AG09309 (cell line): Measurements from ENCODE around the gene ATXN7.

ENCODE experiments used
- DNase-seq: peaks from one replicate; pipeline ENCODE4 v3.0.0-alpha.2; 2010; ENCODE audit warnings: low read depth
- H3K4me3 ChIP-seq: 2 replicates; pipeline ENCODE4 v1.5.1; 2011; ENCODE audit warnings: mild to moderate bottlenecking, low read depth, low read length, moderate library complexity; ENCODE audit not compliant: control insufficient read depth
- TF ChIP-seq, protein P1 (sequence below): IDR thresholded peaks from 2 replicates; pipeline ENCODE4 v1.5.1; 2011; ENCODE audit warnings: mild to moderate bottlenecking, low read depth, low read length, inconsistent platforms; ENCODE audit not compliant: insufficient read depth, control insufficient read depth; ENCODE audit errors: missing control alignments

ATXN7 gene

DNA sequence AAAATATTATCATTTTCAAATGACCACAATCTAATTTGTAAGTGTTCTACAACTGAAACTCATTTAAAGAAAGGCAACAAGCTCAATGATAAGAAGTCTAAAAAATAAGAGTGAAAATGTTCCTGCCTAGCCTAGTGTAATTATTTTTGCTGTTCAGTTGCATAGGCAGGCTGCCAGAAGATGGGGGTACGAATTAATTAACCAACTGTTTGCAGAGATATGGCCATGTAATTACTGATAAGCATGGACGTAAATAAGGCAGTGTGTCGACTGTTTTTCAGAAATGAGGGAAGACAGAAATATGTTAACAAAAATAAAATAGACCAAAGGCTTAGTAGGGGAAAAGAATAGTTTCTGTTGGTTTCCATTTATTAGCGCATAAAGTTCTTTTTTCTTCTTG lies 73.3 kb downstream of the ATXN7 start:
- TF ChIP-seq, protein P1, sequence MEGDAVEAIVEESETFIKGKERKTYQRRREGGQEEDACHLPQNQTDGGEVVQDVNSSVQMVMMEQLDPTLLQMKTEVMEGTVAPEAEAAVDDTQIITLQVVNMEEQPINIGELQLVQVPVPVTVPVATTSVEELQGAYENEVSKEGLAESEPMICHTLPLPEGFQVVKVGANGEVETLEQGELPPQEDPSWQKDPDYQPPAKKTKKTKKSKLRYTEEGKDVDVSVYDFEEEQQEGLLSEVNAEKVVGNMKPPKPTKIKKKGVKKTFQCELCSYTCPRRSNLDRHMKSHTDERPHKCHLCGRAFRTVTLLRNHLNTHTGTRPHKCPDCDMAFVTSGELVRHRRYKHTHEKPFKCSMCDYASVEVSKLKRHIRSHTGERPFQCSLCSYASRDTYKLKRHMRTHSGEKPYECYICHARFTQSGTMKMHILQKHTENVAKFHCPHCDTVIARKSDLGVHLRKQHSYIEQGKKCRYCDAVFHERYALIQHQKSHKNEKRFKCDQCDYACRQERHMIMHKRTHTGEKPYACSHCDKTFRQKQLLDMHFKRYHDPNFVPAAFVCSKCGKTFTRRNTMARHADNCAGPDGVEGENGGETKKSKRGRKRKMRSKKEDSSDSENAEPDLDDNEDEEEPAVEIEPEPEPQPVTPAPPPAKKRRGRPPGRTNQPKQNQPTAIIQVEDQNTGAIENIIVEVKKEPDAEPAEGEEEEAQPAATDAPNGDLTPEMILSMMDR = no peak
- H3K4me3 ChIP-seq = no peak overlapping the region
- no peak for DNase-seq

DNA sequence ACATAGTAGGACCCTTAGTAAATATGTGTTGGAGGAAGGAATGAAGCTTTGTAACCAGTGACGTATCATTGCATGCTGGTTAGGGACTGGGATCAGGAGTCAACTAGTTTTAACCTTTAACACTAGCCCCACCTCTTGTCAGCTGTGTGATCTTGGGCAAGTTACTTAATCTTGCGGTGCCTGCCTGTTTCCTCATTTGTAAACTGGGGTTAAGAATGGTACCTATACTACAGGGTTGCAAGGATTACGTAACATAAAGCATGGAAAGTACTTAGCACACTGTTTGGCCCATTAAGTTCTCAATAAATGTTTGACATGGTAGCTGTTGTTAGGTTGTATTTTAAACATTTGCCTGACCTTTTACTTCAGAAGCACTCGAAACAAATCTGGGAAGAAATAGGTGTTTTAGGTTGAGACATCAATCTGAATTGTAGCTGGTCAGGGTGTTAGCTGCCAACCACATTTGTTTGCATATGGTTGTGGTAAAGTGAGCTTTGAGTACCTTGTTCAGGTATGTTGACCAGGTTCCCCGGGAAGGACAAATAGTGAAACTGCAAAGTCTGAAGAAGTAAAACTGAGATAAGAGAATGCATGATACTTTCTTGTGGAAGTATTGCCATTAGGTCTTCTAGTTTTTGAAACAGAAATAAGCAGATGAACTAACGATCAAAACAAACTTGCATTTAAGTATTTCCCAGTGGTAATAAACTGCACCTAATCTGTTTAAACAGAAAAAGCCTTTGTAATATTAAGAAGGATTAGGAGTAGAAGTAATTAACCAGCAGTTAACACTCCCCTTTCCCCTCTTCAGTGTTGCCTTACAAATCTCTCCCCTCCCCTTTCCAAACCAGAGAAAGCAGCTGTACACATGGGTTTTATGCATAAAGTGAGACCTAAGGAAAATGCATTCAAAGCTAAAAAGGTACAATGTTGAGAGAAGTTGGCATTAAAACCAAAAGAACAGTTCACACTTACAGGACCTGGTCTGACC lies 74.3 kb downstream of the ATXN7 start:
- TF ChIP-seq, protein P1 = no peak
- H3K4me3 ChIP-seq = no peak overlapping the region
- DNase-seq = no peak

DNA sequence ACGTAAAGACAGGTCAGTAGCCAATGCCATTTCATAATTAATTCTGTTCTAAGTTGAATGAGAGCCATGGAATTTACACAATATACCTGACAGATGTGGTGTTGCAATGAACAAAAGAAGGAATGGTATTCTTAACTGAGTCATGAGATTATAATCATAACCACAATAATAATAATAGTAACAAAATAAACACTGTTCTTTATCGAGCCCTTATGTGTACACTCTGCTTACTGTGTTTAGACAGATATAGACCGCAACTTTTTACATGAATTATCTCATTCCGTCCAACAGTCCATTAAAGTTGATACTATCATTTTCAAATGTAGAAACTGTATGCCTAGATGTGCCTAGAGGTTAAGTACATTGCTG lies 76.7 kb downstream of the ATXN7 start:
- DNase-seq = peak; percentile 41
- H3K4me3 ChIP-seq = no peak overlapping the region
- TF ChIP-seq, protein P1 = no peak

DNA sequence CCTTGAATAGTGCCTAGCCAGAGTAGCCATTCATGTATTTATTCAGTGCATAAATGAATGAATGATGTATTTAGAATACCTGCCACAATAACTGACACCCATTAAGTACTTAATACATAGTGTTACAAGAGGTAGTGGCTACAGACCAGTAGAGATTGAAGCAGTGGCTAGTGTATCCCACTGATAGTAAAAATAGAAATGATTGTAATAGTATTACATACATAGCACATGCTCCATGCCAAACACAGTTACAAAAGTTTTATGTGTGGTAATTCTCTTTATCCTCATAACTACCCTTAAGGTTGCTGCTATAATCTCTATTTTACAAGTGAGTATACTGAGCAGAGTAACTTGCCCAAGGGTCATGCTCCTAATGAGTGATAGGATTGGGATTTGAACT lies 78.9 kb downstream of the ATXN7 start:
- no peak overlapping the region for H3K4me3 ChIP-seq
- TF ChIP-seq, protein P1 = no peak
- DNase-seq = no peak

DNA sequence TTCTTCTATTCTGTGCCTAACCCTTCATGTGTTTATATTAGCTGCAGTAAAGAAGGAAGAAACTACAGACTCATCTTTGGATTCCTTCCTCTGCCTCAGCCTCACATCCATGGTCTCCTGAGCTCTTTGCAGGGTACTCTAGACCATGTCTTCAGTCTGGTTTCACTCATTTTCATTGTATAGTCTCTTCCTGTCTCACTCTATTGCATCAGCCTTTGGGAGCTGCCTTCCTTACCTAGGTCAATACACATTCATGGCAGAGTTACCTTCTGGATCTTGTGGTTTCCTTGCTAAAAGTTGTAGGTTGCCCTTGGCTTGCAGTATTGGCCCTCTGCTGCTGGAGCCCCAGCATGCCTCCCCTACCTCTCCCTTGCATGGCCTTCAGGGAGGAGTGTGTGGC lies 80.0 kb downstream of the ATXN7 start:
- DNase-seq = no peak
- TF ChIP-seq, protein P1 = no peak
- no peak overlapping the region for H3K4me3 ChIP-seq

DNA sequence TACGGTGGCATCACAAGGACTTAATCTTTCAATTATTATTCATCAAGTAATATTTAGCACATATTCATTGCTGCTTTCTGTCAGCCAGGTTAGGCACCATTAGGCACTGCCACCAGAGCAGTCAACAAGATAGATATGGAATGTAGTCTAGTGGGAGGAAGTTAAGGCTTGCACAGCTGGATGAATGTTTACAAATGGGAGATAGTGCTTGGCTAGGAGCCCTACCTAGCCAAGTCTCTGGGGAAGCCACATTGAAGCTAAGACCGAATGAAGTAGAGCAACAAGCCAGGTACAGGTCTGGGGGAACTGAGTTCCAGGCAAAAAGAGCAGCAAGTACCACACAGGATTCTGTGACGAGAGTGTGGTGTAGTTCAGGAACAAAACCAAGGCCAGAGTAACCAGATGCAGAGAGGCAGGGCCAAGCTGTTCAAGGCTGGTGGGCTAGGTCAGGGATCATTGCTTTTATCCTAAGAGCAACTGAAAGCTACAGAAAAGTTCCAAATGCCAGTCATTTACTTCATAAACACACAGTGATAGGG lies 82.0 kb downstream of the ATXN7 start:
- DNase-seq = no peak
- TF ChIP-seq, protein P1 = no peak
- no peak overlapping the region for H3K4me3 ChIP-seq
